DND-41 (cell line): ENCODE data around the gene GSTM1.

ENCODE experiments used
- ATAC-seq: fragments of 200-7000 bp; cut with Tn5 transposase; 3 replicates; pipeline ENCODE4 v1.9.1; 2021; ENCODE audit warnings: low read depth; ENCODE audit not compliant: insufficient read depth
- DNase-seq: peaks from one replicate; pipeline ENCODE4 v3.0.0-alpha.2; 2020
- H2AFZ ChIP-seq: 2 replicates; pipeline ENCODE4 v1.6.0; 2012; ENCODE audit warnings: low read depth, low read length
- H3K27ac ChIP-seq: 2 replicates; pipeline ENCODE4 v1.5.1; 2012; ENCODE audit warnings: low read length, inconsistent platforms
- H3K27me3 ChIP-seq: fragments of 200-600 bp; sonication (generic); 2 replicates; pipeline ENCODE4 v1.6.0; 2012; ENCODE audit warnings: low read length, mild to moderate bottlenecking, inconsistent platforms; ENCODE audit not compliant: insufficient read depth, poor library complexity
- H3K36me3 ChIP-seq: 2 replicates; pipeline ENCODE4 v1.5.1; 2012; ENCODE audit warnings: low read length, inconsistent platforms; ENCODE audit not compliant: insufficient read depth
- H3K4me1 ChIP-seq: 2 replicates; pipeline ENCODE4 v1.5.1; 2012; ENCODE audit warnings: mild to moderate bottlenecking, low read length; ENCODE audit not compliant: insufficient read depth
- H3K4me2 ChIP-seq: 2 replicates; pipeline ENCODE4 v1.6.0; 2012; ENCODE audit warnings: mild to moderate bottlenecking, moderate library complexity, low read length, inconsistent platforms; ENCODE audit not compliant: insufficient read depth
- H3K4me3 ChIP-seq, 2 experiments: fragments of 200-600 bp in 1 of 2; shearing (Covaris generic) in 1 of 2; 2 replicates each; pipeline ENCODE4 v1.5.1; 2012 to 2016; ENCODE audit warnings: inconsistent platforms in 2 of 2, low read length in 2 of 2, mild to moderate bottlenecking in 2 of 2, low read depth in 1 of 2, moderate library complexity in 1 of 2
- H3K79me2 ChIP-seq: 2 replicates; pipeline ENCODE4 v1.6.0; 2012; ENCODE audit warnings: low read length, inconsistent platforms; ENCODE audit not compliant: insufficient read depth
- H3K9ac ChIP-seq: 2 replicates; pipeline ENCODE4 v1.6.0; 2012; ENCODE audit warnings: low read depth, mild to moderate bottlenecking, inconsistent platforms, low read length, moderate library complexity
- H3K9me3 ChIP-seq: 2 replicates; pipeline ENCODE4 v1.5.1; 2012; ENCODE audit warnings: low read length, moderate library complexity, mild to moderate bottlenecking, inconsistent platforms; ENCODE audit not compliant: insufficient read depth, severe bottlenecking
- H4K20me1 ChIP-seq: 2 replicates; pipeline ENCODE4 v1.6.0; 2012; ENCODE audit warnings: low read length; ENCODE audit not compliant: insufficient read depth
- EZH2 ChIP-seq: IDR thresholded peaks from 3 replicates; pipeline ENCODE4 v1.6.1; 2012; ENCODE audit warnings: borderline replicate concordance, low read depth, mild to moderate bottlenecking, moderate library complexity, low read length, inconsistent platforms; ENCODE audit not compliant: severe bottlenecking
- TF ChIP-seq, protein P1 (sequence below): IDR thresholded peaks from 2 replicates; pipeline ENCODE4 v1.5.1; 2012; ENCODE audit warnings: borderline replicate concordance, low read length, moderate library complexity, mild to moderate bottlenecking; ENCODE audit not compliant: poor library complexity, severe bottlenecking; ENCODE audit errors: extremely low read depth

Gene GSTM1

DNA sequence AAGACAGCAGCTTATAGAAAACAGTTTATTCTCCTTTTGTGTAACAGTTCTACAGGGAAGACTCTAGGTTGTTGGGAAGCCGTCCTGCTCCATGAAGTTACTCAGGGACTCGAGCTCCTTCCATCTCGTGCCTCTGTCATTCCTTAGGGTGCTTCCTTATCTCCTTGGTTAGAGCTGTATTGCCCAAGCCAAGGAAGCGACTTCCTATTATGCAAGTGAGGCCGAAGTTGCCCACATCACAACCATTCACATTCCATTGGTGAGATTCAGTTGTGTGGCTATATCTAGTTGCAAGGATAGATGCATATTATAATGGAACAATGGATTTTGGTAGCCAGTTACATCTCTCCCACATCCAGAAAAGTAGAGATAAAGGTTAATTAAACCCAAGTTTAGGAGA is 33.4 kb downstream of the GSTM1 start:
- Histone ChIP-seq H3K79me2 (no peaks in the 10 kb centered on the region), H3K4me1 (no peaks in the 10 kb centered on the region), H4K20me1 (no peaks in the 10 kb centered on the region), H3K36me3 (no peaks in the 10 kb centered on the region), H3K27ac (no peak overlapping the region), H3K4me2 (no peak overlapping the region), H3K9ac (no peak overlapping the region), H2AFZ (no peak overlapping the region), H3K4me3 (no peak overlapping the region), H3K27me3 (peaks cover 9% of the 10 kb centered on the region), H3K9me3 (no peaks in the 10 kb centered on the region)
- TF ChIP-seq, protein P1, sequence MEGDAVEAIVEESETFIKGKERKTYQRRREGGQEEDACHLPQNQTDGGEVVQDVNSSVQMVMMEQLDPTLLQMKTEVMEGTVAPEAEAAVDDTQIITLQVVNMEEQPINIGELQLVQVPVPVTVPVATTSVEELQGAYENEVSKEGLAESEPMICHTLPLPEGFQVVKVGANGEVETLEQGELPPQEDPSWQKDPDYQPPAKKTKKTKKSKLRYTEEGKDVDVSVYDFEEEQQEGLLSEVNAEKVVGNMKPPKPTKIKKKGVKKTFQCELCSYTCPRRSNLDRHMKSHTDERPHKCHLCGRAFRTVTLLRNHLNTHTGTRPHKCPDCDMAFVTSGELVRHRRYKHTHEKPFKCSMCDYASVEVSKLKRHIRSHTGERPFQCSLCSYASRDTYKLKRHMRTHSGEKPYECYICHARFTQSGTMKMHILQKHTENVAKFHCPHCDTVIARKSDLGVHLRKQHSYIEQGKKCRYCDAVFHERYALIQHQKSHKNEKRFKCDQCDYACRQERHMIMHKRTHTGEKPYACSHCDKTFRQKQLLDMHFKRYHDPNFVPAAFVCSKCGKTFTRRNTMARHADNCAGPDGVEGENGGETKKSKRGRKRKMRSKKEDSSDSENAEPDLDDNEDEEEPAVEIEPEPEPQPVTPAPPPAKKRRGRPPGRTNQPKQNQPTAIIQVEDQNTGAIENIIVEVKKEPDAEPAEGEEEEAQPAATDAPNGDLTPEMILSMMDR: no peak
- no peak for TF ChIP-seq EZH2
- ATAC-seq (no peak), DNase-seq (no peak)

DNA sequence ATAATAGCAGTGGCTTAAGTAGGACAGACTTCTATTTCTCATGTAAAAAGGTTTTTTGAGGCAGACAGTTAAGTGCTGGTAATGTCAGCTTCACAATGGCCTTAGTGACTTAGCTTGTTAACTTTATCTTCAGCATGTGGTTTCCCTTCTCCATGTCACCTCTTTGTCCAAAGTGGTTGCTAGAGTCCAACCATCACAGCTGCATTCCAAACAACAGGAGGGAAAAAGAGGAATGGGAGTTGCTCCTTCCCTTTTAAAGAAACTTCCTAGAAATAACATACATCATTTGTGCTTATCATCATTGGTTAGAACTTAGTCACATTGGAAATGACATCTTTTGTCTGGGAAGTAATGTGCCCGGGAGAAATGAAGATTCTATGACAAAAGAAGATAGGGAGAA is 34.4 kb downstream of the GSTM1 start:
- Histone ChIP-seq H4K20me1 (no peaks in the 10 kb centered on the region), H3K9me3 (no peaks in the 10 kb centered on the region), H3K27ac (no peak overlapping the region), H2AFZ (no peak overlapping the region), H3K27me3 (peaks cover 13% of the 10 kb centered on the region), H3K4me1 (no peaks in the 10 kb centered on the region), H3K4me2 (no peak overlapping the region), H3K9ac (no peak overlapping the region), H3K4me3 (no peak overlapping the region; a peak in 1 of 4 replicates), H3K79me2 (no peaks in the 10 kb centered on the region), H3K36me3 (no peaks in the 10 kb centered on the region)
- DNase-seq (no peak), ATAC-seq (no peak)
- no peak for TF ChIP-seq EZH2
- TF ChIP-seq, protein P1: no peak

DNA sequence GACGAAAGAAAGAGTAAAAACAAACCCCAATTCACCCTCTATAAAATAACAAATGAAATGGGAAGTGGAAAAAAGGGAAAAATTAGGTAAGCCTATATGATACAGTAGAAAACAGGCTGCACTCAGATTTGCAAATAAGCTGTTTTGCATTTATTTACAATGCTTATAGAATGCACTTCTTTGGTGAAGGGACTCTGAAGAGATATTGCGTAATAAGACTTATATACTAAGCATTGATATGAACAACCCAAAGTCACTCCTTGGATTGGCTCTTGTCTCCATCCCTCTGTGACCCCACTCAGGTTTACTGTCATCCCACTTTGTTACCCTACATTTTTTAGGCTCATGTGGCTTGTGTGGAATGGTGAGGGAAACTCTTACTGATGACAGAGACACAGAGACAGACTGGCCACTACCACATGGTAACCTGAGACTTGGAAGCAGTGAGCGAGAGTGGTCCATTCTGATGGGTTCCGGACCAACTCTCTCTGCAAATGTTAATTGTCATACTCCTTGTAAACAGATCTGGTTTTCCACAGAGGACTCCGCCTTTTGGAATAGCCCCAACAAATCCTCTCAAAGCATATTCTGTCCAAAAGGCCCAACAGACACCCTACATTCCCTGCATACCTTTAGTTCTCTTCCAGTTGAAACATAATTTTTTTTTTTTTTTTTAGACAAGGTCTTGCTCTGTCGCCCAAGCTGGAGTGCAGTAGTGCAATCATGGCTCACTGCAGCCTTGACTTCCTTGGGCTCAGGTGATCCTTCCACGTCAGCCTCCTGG is 35.5 kb downstream of the GSTM1 start:
- TF ChIP-seq, protein P1: no peak
- TF ChIP-seq EZH2: no peak
- no peak for ATAC-seq
- no peak overlapping the region for H3K4me3 ChIP-seq
- no peak overlapping the region for H3K27ac ChIP-seq
- H2AFZ ChIP-seq: no peak overlapping the region
- no peaks in the 10 kb centered on the region for H3K9me3 ChIP-seq
- no peak overlapping the region for H3K9ac ChIP-seq
- no peak for DNase-seq
- no peaks in the 10 kb centered on the region for H4K20me1 ChIP-seq
- no peaks in the 10 kb centered on the region for H3K79me2 ChIP-seq
- no peaks in the 10 kb centered on the region for H3K4me1 ChIP-seq
- H3K36me3 ChIP-seq: no peaks in the 10 kb centered on the region
- peaks cover 13% of the 10 kb centered on the region for H3K27me3 ChIP-seq
- H3K4me2 ChIP-seq: no peak overlapping the region
